NCI-H748 treated with DMSO at 0.1 percent for 48 hours (cell line): ENCODE results near the gene FAM204A.

ENCODE experiments used
- DNase-seq: peaks from one replicate; lab custom pipeline; 2025; lab: John Stamatoyannopoulos, UW

FAM204A gene

DNA sequence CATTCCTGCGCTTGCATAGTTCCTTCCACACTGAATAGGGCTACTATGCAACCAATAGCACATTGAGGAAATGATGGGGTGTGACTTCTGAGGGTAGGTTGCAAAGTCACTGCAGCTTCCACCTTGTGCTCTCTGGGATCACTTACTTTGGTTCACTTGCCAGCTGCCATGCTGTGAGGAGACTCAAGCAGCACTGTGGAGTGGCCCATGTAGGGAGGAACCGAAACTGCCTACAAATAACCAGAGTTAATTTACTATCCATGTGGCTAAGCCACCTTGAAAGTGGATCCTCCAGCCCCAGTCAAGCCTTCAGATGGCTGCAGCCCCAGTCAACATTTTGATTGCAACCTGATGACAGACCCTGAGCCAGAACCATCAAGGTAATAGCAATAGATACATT is 64.3 kb downstream of the FAM204A start:
- DNase-seq, result no peak

- no peak for DNase-seq
These were observed 65.4 kb downstream of the FAM204A start for GRCh38 chr10:118276727-118277126.

DNA sequence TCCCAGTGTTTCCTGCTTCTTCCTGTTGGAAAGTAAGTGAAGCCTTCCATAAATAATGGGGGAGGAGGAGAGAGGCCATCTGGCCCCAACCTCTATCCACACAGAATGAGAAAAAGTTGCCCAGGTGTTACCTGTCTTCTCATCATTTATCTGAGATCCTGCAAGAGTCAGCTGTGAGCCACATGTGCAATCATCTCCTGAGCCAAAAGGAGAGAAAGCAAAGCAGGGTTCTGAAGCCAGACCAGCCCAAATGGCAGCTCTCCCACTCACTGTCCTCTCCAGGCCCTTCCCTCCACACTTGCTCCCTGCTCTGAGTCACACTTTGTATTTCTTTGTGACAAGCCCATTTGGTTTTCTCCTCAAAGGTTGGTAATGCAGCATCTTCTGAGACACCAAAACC is 65.9 kb downstream of the FAM204A start:
- DNase-seq, result no peak

DNA sequence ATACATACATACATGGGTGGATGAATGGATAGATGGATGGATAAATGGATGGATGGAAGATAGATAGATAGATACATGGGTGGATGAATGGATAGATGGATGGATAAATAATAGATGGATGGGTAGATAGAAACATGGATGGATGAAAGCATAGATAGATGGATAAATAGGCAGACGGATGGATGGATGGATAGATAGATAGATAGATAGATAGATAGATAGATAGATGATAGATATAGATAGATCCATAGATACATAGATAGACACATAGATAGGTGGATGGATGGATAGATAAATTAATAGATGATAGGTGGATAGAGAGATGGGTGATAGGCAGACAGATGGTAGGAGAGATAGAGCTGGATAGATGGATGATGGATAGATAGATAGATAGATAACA is 68.5 kb downstream of the FAM204A start:
- no peak for DNase-seq

GRCh38 chr10:118272767-118273166 is 69.4 kb downstream of the FAM204A start:
- no peak for DNase-seq

- DNase-seq, result no peak
These were observed 69.9 kb downstream of the FAM204A start for GRCh38 chr10:118272149-118272721.

DNA sequence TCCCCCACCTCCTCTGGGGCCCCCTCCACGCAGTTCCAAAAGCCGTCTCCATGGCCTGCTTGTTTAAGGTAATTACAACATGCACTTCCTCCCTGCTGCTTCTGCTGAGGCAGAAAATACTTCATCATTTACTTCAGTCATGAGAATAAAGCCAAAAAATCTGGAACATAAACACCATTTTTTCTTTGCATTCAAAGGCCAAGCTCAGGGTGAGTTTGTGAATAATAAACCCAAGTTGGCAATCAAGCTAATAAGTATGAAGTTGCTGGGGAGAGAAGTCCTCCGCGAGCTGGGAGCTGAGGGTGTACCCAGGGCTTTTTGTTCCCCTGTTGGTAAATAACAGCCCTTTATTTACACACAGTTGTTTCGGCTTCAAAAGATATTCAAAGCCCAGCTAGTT is 70.5 kb downstream of the FAM204A start:
- no peak for DNase-seq

GRCh38 chr10:118266098-118266748 is 75.9 kb downstream of the FAM204A start:
- peak; percentile 88 for DNase-seq

GRCh38 chr10:118264838-118265470 is 77.2 kb downstream of the FAM204A start:
- DNase-seq, result no peak

- DNase-seq, result no peak
These were observed 77.9 kb downstream of the FAM204A start for GRCh38 chr10:118264252-118264651.

- no peak for DNase-seq
These were observed 79.6 kb downstream of the FAM204A start for GRCh38 chr10:118262538-118262937.

DNA sequence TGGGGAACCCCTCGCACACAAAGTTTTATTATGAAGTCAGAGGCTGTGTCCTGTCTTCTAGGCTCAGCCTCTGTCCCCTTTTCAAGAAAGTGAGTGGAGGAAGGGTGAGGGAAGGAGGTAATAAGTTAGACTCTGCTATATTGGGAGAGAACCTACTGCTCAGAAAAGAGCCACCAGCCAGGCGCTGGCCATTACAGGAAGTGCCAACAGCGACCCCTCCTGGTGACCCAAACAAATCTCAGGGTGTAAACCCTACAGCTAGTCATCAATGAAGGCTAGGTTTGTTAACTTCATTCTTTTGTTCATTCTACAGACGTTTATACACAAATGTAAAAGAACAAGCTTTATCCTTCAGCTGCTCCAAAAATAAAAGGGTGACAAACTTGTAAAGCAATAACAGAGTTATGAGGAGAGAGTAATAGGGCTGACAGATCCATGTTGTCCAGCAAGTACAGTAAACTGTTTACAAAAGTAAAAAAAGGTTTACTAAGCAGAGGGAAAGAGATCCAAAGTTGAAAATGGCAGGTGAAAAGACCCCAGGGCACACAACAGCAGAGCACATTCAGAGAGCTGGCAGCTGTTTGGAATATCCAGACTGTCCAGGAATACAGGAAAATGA is 82.7 kb downstream of the FAM204A start:
- DNase-seq, result peak; percentile 37

GRCh38 chr10:118258285-118258684 is 83.8 kb downstream of the FAM204A start:
- no peak for DNase-seq

GRCh38 chr10:118256825-118257570 is 85.1 kb downstream of the FAM204A start:
- no peak for DNase-seq

DNA sequence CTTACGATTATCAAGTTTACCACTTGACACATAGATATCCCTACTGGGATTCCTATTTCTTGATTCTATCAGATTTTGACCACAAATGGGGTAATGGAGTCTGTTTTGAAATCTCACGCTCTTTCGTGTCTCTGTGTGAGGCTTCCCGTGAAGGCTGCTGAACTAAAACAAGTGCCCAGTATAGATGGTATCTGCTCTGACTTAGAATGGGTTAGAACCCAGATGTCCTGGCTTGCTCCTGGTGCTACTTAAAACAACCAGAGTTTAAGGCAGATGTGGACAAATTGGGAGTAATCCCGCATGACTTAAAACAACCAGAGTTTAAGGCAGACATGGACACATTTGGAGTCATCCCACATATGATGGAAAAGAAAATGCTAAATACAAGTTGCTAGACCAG is 85.9 kb downstream of the FAM204A start:
- DNase-seq, result no peak

DNA sequence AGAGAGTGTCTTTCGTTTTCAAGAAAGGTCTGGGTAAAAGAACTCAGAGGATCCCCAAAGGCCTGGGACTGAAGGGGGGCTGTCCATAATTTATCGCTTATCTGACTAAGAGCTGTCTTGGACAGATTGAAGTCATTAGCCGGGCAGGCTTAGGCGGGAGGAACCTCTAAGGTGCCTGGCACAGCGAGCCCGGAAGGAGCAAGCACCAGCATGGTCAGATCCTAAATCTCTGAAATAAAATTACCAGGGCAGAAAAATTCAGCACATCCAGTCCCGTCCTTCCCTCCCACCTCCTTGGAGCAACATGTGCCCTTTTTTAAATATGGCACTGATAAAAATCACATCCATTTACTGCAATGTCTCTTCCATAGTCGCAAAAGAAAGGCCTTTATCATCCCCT is 86.8 kb downstream of the FAM204A start:
- no peak for DNase-seq

- DNase-seq, result no peak
These were observed 87.5 kb downstream of the FAM204A start for GRCh38 chr10:118254654-118255053.

DNA sequence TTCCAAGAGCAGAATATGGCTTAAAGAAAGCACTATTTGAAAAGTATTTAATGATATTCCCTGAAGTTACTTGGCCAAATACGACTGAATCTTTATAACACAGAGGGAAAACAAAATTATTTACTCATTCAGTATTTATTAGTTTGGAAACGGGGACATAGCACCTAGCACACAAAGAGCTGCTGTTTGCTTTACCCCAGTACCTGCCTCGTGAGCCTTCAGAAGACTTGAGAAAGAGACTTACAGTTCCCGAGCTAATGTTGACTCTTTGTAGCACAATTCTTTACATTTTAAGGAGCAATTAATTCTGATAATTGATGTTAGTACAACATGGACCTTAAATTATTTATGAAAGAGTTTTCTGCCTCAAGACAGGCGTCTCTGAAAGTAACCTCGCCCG is 88.7 kb downstream of the FAM204A start:
- no peak for DNase-seq

DNA sequence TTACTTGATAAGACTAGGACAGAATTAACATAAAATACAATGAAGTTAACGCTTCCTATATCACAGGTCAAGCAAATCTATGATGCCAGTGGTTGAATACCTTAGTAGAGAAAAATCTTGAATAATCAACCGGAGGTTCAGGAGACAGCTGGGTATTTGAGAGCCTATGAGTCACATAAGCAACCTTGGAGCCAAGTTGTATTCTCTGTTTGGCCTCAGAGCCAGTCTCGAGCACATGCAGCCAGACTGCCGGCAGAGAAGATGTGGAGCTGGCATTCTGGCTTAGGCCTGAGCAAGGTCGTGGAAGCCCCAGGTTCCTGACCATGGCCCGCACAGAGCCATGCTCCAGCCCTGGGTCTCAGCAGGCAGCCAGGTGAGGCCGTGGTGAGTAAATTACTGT is 90.3 kb downstream of the FAM204A start:
- no peak for DNase-seq

DNA sequence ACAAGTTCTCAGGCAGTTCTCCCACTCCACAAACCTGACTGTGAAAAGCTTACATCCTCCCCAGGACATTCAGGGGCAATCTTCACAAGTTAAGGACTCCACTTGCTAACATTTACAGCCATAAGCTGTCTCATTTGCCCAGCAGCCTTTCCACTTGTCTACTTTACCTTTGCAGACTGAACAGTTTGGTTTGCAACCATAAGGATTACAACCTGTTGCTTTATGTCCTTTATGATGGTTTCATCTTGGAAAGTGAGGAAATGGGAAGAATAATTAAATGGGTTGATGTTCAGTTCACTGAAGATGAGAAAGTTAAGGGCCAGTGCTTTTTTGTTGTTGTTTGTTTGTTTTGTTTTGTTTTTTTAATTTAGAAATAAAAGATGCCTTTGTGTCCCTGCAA is 92.4 kb downstream of the FAM204A start:
- no peak for DNase-seq
